ENCODE data around the gene OTOG.

Gene OTOG

GRCh38 chr11:17540807-17541206 is 6.3 kb upstream of the OTOG start:
- no peak for DNase-seq (ENCODE audit: low spot score)

DNA sequence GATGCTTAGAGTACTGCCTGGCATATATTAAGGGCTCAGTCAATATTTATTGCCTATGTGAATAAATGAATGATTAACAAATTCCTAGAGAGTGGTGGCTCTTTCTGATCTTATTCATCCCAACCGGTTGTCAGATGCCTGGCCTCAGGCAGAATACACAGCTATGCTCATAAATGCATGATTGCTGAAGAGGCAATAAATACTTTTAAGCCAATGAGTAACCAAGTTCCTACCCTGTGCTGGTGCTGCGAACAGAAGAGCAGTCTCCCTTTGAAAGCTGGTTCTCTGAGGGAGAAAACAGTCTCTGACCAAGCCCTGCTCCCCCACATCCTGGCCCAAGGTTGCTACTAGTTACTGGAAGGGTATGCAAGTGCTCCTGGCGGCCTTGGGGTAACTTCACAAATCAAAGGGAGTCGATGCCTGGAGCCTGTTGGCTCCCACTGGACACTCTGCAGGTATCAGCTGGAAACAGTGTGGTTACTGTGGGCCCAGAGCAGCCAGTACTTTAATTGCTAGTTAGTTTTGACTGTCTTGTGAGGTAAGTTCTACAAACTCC is 5.7 kb upstream of the OTOG start:
- no peak for DNase-seq (ENCODE audit: low spot score)

GRCh38 chr11:17542249-17542648 is 4.8 kb upstream of the OTOG start:
- DNase-seq (ENCODE audit: low spot score), result no peak

DNA sequence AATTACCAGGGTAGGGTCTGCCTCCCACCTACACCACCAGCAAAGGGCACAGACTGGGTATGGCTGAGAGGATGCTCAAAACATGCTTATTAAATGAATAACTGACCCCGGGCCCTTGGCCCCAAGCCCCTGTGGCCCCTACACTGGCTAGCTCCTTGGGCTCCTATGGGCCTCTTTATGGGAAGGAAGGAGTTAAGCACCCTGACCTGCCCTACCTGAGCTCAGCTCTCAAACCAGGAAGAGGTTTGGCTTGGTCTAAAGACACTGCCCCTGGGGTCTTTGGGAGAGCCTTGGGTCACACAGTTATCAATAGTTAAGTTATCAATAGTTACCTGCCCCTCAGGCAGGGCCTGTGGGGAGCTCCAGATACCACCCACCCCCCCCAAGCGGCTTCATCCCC is 4.0 kb upstream of the OTOG start:
- no peak for DNase-seq (ENCODE audit: low spot score)

DNA sequence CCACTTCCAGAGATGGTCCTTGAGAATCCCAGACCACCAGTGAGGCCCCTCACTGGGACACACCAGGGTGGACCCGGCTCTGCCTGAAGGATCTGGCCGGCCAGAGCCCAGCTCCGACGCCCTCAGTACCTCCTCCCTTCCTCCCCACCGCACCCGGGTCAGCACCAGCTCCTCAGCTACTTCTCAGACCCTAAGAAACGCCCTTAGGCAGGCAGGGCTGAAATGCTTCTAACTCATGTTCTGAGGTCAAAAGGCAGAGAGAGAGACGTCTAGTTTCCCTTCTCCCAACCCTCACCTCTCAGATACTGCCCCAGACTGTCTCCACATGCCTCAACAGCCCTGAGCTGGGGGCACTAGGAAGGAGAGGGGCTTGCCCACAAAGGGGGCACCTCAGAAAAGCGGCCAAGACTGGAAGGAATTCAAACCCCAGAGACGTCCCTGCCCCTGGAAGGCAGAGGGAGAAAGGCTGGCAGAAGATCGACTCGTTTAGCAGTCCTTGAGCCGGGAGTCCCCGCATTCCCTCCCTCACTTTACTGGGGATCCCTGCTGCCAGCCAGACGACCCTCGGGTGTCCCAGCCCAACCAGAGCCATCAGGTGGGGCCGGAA is 3.4 kb upstream of the OTOG start:
- no peak for DNase-seq (ENCODE audit: low spot score)

GRCh38 chr11:17544181-17544622 is 2.9 kb upstream of the OTOG start, which contains the start of gene USH1C:
Gene USH1C (minus strand): TSS chr11:17544416. CDS start chr11:17544307, 109 bp downstream.
- DNase-seq (ENCODE audit: low spot score), result peak; percentile 25

DNA sequence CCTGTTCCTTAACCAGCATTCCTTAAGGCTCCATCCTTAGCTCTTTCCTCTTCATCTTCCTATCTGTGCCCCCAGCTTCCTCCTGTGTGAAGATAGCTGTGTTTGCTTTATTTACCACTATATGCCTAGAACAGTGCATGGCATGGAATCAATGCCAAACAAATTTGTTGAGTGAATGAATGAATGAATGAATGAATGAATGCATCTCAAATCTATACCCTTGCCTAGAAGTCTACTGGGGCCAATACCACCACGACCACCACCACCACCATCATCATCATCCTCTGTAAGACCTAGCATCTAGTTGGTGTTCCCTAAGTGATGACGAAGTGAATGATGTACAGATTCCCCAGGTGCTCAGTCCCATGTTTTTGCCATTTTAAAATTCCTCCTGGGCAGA is 819 bp upstream of the OTOG start:
- DNase-seq (ENCODE audit: low spot score), result no peak

DNA sequence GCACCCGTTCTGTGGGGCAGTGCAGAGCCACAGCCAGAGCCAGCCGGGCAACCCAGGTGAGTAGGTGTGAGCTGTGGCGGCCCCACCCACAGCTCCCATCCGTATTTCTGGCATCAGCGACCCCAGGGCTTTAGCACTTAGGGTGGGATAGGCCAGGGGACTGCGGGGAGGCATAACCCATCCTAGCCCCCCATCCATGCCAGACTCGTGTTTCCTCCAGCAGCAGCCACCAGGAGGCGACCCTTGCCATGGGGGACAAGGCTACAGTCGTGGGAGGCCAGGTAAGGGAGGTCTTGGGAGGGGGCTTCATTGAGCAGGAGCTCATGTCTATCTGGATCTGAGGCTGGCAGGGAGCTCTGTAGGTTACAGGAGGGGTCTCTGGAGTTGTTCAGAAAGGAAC is 873 bp downstream of the OTOG start:
- DNase-seq (ENCODE audit: low spot score), result no peak

DNA sequence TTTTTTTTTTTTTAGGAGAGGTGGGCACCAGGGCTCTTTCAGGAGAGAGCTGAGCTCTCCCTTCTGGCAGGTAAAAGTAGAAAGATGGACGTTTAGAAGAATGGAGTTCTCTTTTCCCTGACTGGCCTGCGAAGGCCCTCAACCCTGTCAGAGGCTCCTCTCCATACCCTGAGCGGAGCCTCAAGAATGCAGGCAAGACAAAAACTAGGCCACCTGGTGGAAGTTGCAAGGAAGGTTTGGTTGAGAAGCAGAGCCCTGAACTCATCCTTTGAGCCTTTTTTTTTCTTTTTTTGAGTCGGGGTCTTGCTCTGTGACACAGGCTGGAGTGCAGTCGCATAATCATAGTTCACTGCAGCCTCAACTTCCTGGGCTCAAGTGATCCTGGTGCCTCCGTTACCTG is 1.4 kb downstream of the OTOG start:
- no peak for DNase-seq (ENCODE audit: low spot score)

DNA sequence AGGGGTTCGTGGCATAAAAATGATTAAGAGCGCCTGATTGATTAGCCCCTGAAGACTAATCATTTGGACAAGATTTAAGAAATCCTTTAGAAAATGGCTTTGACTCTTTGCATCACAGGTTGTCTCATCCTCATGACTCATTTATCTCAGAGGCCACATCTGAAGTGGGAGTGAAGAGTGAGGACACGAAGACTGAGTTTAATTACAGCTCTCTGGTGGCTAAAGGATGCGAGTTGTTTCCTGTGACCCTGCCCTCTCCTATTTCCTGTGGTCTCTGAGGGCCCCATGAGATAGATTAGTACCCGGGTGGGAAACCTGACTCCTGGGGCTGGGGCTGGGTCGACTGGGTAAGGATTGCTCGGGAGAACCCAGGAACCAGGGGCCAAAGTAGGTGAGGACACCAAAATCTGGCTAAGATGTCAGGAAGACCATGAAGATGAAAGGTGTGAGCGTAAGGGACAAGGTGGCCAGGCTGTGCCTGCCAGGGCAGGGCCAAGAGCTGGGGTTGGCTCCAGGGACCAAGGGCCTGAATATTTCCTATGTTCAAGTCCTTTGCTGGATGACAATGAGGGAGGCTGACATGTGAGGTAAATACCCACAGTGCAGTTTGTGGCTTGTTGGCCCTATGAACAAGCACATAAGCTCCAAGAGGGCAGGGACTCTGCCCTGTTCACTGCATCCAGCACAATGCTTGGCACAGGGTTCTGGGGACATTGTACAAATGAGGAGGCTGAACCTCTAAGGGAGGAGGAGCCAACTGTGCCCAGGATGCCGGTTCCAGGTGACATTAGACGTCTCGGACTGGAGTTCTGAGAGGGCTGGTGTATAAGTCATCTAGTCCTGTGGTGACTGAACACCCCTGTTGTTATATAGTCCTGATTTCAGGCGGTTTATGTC is 3.6 kb downstream of the OTOG start:
- DNase-seq (ENCODE audit: low spot score), result no peak

- no peak for DNase-seq (ENCODE audit: low spot score)
Measured at GRCh38 chr11:17551347-17552040, 4.4 kb downstream of the OTOG start.

DNA sequence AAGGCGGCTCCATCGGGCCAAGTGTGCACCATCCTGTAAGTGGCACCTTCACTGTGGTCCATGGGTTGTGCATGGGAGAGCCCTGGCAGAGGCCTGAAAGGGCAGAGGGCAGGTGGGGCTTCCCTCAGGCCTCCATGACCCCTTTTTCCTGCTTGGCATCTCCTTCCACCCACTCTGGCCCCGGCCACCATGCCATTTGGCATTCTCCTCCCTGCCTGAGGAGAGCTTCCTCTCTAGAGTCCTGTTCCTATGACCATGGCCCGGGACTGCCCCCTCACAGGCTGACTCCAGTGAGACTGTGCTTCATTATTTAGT is 4.9 kb downstream of the OTOG start:
- DNase-seq (ENCODE audit: low spot score), result no peak

- DNase-seq (ENCODE audit: low spot score), result no peak
Measured at GRCh38 chr11:17552392-17553248, 5.6 kb downstream of the OTOG start.

DNA sequence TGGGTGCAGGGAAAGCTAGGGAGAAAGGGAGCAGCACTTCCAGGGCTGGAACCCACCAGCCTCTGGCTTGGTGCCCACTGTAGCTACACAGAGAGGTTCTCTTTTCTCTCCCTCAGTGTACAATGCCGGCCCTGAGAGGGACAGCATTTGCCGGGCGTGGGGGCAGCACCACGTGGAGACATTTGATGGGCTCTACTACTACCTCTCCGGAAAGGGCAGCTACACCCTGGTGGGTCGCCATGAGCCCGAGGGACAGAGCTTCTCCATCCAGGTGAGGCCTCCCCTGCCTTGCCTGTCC is 6.1 kb downstream of the OTOG start:
- DNase-seq (ENCODE audit: low spot score), result no peak

GRCh38 chr11:17554487-17554886 is 7.4 kb downstream of the OTOG start:
- no peak for DNase-seq (ENCODE audit: low spot score)

DNA sequence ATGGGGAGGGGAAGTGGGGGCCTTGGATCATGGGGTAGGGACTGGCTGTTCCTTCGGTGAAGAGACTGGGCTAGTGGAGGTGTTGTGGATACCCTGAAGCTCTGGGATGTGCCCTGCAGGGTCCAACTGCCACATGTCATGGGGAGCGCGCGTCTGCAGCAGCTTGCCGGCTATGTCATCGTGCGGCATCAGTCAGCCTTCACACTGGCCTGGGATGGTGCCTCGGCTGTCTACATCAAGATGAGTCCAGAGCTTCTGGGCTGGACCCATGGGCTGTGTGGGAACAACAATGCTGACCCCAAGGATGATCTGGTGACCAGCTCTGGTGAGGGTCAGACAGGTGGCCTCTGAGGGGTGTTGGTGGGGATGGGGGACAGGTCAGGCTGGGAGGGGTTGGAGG is 9.9 kb downstream of the OTOG start:
- no peak for DNase-seq (ENCODE audit: low spot score)

GRCh38 chr11:17558025-17558780 is 11.1 kb downstream of the OTOG start:
- no peak for DNase-seq (ENCODE audit: low spot score)

- DNase-seq (ENCODE audit: low spot score), result no peak
Measured at GRCh38 chr11:17558916-17559315, 11.9 kb downstream of the OTOG start.

GRCh38 chr11:17559341-17560087 is 12.5 kb downstream of the OTOG start:
- no peak for DNase-seq (ENCODE audit: low spot score)

DNA sequence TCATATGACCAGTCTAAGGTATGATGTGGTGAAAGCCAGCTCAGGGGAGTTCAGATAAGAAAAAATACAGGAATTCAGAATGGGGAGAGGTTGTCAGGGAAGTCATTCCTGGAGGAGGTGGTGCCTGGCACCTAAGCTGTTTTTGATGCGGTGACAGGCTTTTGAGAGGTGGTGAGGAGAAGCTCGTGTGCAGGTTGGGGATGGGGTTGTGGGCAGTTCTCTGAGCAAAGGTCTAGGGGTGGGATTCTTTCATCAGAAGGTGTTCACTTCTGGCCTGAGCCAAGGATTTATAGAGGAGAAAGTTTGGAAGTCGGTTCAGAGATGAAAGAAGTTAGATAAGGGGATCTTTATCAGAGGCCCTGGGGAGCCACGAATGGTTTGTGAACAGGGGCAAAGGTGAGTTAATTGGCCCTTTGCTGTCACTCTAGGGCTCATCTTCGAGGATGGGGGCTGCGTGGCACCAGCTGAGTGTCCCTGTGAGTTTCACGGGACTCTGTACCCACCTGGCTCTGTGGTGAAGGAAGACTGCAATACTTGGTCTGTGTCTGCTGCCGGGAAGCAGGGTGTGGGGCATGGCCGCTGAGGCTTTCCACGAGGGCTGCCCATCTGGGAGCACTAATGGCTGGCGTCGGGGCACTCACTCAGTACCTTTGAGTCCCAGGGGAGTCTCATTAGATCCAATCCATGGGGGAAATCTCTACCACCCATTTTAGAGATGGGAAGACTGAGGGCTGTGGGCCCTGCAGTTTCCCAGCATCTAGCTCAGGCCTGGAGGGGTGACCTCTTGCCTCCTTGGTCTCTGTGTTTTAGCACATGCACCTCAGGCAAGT is 13.4 kb downstream of the OTOG start:
- no peak for DNase-seq (ENCODE audit: low spot score)
